AG09319 (cell line): ENCODE measurements around the gene NLRP13.
"Not testable (repeated sequence)": the region's sequence is repeated elsewhere in the genome, so short reads cannot be mapped to it uniquely, and the experiment has no call there.

Source experiments
- DNase-seq: peaks from one replicate; pipeline ENCODE4 v3.0.0-alpha.2; 2010; ENCODE audit warnings: low read depth; ENCODE audit errors: extremely low read depth
- TF ChIP-seq, protein P1 (sequence below): IDR thresholded peaks from 2 replicates; pipeline ENCODE4 v1.5.1; 2011; ENCODE audit warnings: low read depth, mild to moderate bottlenecking, inconsistent platforms, low read length, moderate library complexity

NLRP13 gene

GRCh38 chr19:55931936-55932386 lies at the start of gene NLRP13:
Gene NLRP13 (minus strand): TSS chr19:55932336. CDS start chr19:55932311, 25 bp downstream.
- DNase-seq, result no peak
- TF ChIP-seq, protein P1, sequence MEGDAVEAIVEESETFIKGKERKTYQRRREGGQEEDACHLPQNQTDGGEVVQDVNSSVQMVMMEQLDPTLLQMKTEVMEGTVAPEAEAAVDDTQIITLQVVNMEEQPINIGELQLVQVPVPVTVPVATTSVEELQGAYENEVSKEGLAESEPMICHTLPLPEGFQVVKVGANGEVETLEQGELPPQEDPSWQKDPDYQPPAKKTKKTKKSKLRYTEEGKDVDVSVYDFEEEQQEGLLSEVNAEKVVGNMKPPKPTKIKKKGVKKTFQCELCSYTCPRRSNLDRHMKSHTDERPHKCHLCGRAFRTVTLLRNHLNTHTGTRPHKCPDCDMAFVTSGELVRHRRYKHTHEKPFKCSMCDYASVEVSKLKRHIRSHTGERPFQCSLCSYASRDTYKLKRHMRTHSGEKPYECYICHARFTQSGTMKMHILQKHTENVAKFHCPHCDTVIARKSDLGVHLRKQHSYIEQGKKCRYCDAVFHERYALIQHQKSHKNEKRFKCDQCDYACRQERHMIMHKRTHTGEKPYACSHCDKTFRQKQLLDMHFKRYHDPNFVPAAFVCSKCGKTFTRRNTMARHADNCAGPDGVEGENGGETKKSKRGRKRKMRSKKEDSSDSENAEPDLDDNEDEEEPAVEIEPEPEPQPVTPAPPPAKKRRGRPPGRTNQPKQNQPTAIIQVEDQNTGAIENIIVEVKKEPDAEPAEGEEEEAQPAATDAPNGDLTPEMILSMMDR, result no peak

DNA sequence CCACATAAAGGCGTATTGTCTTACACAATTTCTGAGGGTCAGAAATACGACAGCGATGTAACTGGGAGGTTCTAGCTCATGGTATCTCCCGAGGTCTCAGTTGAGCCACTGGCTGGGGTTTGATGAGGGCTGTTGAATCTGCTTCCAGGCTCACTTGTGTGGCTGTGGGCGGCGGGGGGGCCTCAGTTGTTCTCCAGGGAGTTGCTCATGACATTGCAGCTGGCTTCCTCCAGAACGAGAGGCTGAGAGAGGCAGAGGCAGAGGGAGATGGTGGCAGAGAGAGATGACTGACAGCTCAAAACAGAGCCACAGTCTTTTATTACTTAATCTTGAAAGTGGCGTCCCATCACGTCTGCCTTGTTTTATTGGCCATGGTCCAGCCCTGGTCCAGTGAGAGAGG lies 48.3 kb upstream of the NLRP13 start:
- TF ChIP-seq, protein P1, result no peak

GRCh38 chr19:55973982-55974381 lies 41.8 kb upstream of the NLRP13 start:
- DNase-seq, result no peak
- TF ChIP-seq, protein P1, result no peak

More for the DNA sequence above, 48.3 kb upstream of the NLRP13 start:
- DNase-seq, result no peak

GRCh38 chr19:55962186-55962585 lies 30.1 kb upstream of the NLRP13 start:
- TF ChIP-seq, protein P1, result no peak
- DNase-seq, result no peak

DNA sequence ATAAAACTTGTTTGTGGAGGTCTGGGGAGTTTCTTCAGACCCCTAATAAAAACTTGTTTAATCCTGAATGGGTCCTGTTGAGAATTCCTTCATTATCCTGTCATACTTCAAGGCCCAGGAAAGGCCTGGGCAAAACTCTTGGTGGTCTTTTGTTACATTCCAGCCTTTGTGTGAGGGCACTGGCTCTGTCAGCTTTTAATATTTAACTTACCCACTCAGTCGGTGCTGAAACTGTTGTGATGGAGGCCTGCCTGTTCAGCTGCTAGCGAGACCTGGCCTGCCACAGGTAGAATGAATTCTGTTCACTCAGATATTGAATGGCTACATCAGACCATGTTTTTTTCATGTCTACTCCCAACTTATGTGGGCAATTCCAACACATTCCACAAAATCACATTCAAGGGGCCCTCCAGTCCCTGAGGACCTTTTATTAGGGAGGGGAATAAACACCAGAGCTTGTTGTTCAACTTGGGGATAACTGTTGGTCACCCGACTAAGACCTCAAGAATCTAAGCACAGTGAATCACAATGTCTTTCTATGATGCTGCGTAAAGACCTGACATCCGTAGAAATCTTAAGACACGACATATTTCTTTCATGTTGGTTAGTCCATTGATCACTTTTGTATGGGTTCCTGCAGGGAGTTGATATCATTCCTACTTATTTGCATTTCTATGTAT lies 28.0 kb upstream of the NLRP13 start:
- DNase-seq, result no peak
- TF ChIP-seq, protein P1, result no peak

DNA sequence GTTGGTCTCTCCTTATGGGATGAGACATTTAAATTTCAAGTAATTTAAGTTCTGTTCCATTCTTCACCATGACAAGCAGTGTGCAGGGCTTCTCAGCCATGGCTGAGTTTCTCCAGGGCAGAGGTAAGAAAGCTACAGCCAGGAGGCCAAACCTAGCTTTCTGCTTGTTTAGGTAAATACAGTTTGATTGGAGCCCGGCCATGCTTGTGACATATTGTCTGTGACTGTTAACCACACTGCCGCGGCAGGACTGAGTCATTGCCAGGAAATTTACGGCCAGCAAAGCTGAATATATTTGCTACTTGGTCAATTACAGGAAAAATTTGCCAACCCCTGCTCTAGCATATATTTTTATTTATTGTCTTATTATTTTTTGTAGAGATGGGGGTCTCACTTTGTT lies 26.2 kb upstream of the NLRP13 start:
- DNase-seq, result no peak
- TF ChIP-seq, protein P1, result no peak

DNA sequence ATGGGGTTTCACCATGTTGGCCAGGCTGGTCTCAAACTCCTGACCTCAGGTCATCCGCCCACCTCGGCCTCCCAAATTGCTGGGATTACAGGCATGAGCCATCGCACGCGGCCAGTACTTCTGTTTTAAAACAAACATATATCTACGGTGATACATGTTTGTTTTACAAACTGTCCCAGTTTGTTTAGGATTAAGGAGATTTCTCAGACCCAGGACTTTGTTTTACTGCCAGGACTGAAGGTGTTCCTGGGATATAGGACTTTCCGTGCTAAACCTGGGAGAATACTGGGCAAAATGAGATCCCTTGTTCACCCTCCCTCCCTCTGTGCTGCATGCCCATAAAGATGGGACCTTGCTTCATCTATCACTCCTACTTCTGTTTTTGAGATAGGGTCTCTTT lies 24.3 kb upstream of the NLRP13 start:
- DNase-seq, result no peak

GRCh38 chr19:55950566-55950965 lies 18.4 kb upstream of the NLRP13 start:
- not testable (repeated sequence) for DNase-seq

More for the DNA sequence above, 24.3 kb upstream of the NLRP13 start:
- TF ChIP-seq, protein P1, result no peak
